ENCODE measurements around the gene TMEM37. TPM values are rescaled to one million over a fixed set of nuclear protein-coding genes. Genes with fewer than 3 reads are reported as not detected.
A peak's percentile ranks its signal among the peaks of the same experiment; 100 is the strongest.

The TMEM37 gene
- total and polyA plus RNA-seq, 2 of the 13 experiments (the other 11 are each of a cell fraction or from before 2014, with no cell fraction given) = 37.7 to 115 TPM

GRCh38 chr2:119387381-119388129 lies 44.1 kb upstream of the TMEM37 start (continued):
- TF ChIP-seq ZNF580 (CRISPR knock-in tag; IDR thresholded peaks at IDR 0.05; ENCODE audit: borderline replicate concordance, low read depth) = no peak
- peak; percentile 57; the same call in 1 of the 2 replicates for TF ChIP-seq FOSL2 (CRISPR knock-in tag; IDR thresholded peaks at IDR 0.05)
- TF ChIP-seq PRDM4 (CRISPR knock-in tag; IDR thresholded peaks at IDR 0.05; ENCODE audit: borderline replicate concordance) = no peak
- no peak for TF ChIP-seq SP4 (CRISPR knock-in tag; IDR thresholded peaks at IDR 0.05)
- TF ChIP-seq HOXA9 (CRISPR knock-in tag; IDR thresholded peaks at IDR 0.05; ENCODE audit: borderline replicate concordance) = no peak
- TF ChIP-seq HNF1B (CRISPR knock-in tag; IDR thresholded peaks at IDR 0.05) = 0 out of 2 replicates have a peak, but pooled peaks have one; percentile 51
- 0 out of 4 replicates have a peak, but pooled peaks of 1 of the 2 experiments have one; percentile 27 for TF ChIP-seq NR2F1 (CRISPR knock-in tag; IDR thresholded peaks at IDR 0.05)
- TF ChIP-seq ZNF501 (CRISPR knock-in tag; IDR thresholded peaks at IDR 0.05) = 0 out of 2 replicates have a peak, but pooled peaks have one; percentile 42
- peak; percentile 23 for TF ChIP-seq ZNF883 (CRISPR knock-in tag; IDR thresholded peaks at IDR 0.05; ENCODE audit: not compliant biosample characterization)
- 0 out of 2 replicates have a peak, but pooled peaks have one; percentile 30 for TF ChIP-seq ZNF644 (CRISPR knock-in tag; IDR thresholded peaks at IDR 0.05; ENCODE audit: low read depth)
- 0 out of 2 replicates have a peak, but pooled peaks have one; percentile 19 for TF ChIP-seq KAT8 (CRISPR knock-in tag; IDR thresholded peaks at IDR 0.05)
- 0 out of 2 replicates have a peak, but pooled peaks have one; percentile 23 for TF ChIP-seq ZGPAT (CRISPR knock-in tag; IDR thresholded peaks at IDR 0.05)
- peak; percentile 78 for TF ChIP-seq ELF3 (CRISPR knock-in tag; IDR thresholded peaks at IDR 0.05)
- TF ChIP-seq RARA (CRISPR knock-in tag; IDR thresholded peaks at IDR 0.05) = peak; percentile 53; the same call in 1 of the 2 replicates
- TF ChIP-seq HMGA1 (CRISPR knock-in tag; conservative IDR thresholded peaks at IDR 0.05) = no peak
- no peak for TF ChIP-seq MNT (IDR thresholded peaks at IDR 0.05)
- TF ChIP-seq CAMTA2 (CRISPR knock-in tag; IDR thresholded peaks at IDR 0.05; ENCODE audit: borderline replicate concordance) = no peak
- TF ChIP-seq FOXC1 (CRISPR knock-in tag; IDR thresholded peaks at IDR 0.05; ENCODE audit: borderline replicate concordance) = 0 out of 2 replicates have a peak, but pooled peaks have one; percentile 43
- TF ChIP-seq SOX6 (IDR thresholded peaks at IDR 0.05) = no peak
- TF ChIP-seq SOX6 (CRISPR knock-in tag; IDR thresholded peaks at IDR 0.05) = peak; percentile 21; the same call in 1 of the 2 replicates
- TF ChIP-seq CBX2 (IDR thresholded peaks at IDR 0.05; ENCODE audit: low read depth, low read length) = 0 out of 2 replicates have a peak, but pooled peaks have one; percentile 7
- TF ChIP-seq CBX2 (CRISPR knock-in tag; IDR thresholded peaks at IDR 0.05; ENCODE audit: low read depth) = no peak

Measured in HepG2 (cell line).